ENCODE data around the gene XRCC3.
A peak's percentile ranks its signal among the peaks of the same experiment; 100 is the strongest.

XRCC3 gene

DNA sequence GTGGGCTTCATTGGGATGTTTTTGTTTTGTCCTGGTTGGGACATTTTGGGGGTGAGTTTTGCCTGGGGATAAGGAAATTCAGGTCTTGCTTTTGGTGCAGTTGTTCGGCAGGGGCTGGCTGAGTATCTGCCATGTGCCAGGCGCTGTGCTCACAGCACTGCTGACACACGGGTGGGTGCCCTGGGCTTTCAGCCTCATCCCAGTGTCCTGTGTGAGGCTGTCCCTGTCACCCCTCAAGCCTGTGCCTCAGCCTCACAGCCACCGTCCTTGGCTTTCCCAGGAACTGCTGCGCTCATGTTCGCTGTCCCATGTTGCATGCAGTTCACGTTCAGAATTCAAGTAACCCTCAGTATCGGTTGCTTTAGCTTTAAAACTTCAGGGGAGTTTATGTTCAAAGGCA is 24.9 kb downstream of the XRCC3 start:
- DNase-seq = no peak

DNA sequence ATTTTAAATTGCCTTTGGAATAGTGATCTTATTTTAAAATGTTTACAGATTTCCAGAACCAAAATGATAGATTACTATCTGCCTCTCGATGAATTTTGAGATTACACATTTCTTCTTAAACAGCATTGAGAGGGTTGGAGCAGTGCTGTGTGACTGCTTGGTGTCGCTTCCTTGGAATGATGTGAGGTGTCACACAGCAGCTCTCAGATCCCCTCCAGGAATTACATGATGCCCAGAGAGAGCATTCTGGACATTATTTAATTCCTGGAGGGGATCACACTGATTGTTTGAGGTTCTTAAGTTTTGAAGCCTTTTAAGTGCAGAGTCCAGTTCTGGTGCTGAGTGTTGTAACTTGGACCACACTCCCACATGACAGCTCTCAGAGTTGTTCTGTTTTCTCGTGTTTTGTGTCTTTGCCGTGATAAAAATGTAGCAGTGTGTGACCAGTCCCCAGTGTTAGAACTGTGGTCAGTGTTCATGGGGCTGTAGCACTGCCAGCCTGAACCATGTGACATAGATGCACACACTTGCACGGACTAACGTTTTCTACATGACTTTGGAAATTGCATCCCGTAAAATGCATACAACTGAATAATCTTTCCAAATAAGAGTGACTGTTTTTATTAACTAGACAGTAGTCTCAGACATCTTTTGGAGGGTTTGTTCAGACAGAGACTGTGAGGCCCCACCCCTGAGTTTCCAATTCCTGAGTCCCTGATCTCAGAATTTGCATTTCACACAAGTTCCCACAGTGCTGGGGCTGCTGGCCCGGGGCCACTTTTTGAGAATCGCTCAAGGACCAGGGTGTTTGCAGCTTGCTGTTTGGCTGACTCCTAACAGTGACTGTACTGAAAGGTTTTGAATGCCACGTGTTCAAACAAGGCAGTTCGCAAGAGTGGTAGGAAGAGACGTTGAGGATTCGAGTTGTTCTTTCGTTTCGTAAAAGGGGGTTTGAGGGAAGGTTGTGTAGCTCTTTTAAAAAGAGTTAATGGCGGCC is 26.0 kb downstream of the XRCC3 start:
- no peak for DNase-seq

DNA sequence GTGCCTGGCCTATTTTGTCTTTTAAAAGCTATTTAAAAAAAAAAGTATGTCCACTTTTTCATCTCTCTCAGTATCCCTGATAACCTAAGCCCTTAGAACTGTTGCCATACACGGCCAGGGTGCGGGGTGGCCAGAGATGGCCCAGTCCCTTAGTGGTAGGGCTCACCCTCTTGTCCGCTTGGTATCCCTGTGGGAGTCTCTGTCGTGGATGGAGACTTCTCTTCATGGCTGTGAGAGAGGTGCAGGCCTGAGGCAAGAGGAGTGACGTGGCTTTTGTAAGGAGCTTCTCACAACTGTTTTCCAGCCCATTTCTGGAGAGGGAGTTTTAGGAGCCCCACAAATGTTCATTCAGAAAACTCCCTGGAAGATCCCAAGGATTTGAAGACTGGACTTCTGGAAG is 26.8 kb downstream of the XRCC3 start:
- no peak for DNase-seq

DNA sequence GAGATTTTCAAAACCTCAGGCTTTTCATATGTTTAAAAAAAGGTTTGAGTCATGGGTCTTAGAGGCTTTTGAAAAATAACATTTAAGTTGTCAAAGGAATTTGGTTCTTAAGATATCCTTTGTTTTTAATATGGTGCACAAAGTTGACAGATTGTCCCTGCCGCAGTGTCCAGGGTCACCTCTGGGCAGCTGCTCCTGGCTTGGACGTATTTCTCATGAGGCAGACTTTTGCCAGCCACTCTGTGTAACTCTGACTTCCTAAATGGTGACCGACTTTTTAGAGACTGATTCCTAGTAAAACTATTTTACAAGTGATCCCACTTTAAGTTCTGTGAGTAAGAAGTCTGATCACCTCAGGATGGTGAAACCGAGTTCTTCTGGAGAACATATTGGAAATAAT is 27.5 kb downstream of the XRCC3 start:
- no peak for DNase-seq

DNA sequence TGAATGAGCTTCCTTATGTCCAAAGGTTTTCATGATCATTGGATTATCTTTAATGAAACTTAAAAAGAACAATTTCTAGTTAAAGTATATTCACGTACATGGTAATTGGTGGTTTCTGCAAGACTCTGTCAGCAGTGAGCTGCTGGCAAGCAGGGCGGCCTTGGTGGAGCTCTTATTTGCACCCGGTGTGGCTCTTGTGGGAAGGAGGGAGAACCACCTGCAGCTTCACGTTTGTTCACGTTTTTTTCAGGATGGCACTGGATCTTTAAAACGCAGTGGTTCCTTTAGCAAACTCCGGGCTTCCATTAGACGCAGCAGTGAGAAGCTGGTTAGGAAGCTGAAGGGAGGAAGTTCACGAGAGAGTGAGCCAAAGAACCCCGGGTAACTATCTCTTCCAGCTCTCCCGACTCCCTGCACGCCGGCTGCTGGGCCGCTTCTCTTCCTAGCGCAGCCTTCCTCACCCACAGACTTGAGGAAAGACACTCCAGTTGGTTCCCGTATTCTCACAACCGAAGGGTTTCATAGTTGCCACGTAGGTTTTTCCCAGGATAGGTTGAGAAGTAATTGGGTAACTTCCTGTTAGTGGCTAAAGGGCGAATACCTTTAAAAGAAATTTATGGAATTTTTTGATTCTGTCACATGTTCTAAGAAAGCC is 28.3 kb downstream of the XRCC3 start:
- no peak for DNase-seq

- DNase-seq = no peak
These were observed 29.7 kb downstream of the XRCC3 start for GRCh38 chr14:103685276-103686211.

GRCh38 chr14:103684871-103685270 is 30.4 kb downstream of the XRCC3 start:
- DNase-seq = no peak

GRCh38 chr14:103684471-103684870 is 30.8 kb downstream of the XRCC3 start:
- DNase-seq = no peak

GRCh38 chr14:103683139-103683538 is 32.1 kb downstream of the XRCC3 start:
- no peak for DNase-seq

DNA sequence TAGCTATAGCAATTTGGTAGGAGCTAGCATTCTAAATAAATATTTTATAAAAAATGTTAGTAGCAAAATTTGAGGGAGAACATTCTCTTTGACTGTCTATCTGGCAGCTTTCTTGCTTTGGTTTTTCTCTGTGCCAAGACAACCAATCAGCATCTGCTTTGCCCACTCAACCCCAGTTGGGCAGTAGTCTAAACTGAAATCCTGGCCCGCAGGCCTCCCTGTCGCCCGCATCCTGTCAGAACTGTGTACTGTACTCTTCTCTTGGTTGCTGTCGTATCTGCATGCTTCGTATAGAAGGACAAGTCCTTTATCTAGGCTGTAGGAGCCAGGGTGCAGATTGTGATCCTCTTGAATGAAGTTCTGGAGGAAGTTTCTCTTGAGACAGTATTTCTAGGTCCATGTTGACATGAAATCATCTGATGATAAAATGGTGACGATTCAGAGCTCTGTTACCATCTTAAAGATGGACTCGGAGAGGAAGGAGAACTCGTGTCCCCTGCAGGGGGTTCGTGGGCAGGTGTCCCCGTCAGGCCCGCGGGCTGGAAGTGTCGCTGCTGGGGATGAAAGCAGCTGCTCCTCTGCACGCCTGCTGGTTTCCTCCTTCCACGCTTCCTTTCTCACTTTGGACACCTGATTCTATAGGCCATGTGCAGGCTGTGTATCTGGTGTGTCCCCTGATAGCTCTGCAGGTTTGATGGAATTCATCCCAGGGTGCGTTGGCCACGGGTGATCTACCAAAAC is 34.6 kb downstream of the XRCC3 start:
- DNase-seq = no peak

DNA sequence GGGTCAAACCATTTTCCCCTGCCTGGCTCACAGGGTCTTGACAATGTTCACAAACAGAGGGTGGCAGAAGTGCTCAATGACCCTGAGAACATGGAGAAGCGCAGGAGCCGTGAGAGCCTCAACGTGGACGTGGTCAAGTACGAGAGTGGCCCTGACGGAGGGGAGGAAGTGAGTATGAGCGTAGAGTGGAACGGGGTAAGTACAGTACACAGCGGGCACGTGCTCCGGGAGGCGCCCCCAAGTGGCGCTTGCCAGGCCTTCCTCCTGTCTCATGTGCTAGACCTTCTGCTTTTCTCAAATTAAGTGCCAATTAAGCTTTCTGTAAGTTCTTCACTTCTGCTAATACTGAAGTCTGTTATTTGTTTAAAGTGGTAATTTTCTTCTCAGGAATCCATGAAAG is 35.9 kb downstream of the XRCC3 start:
- peak; percentile 2 for DNase-seq

- no peak for DNase-seq
These were observed 38.2 kb downstream of the XRCC3 start for GRCh38 chr14:103676881-103677675.

GRCh38 chr14:103675957-103676356 is 39.3 kb downstream of the XRCC3 start:
- no peak for DNase-seq

DNA sequence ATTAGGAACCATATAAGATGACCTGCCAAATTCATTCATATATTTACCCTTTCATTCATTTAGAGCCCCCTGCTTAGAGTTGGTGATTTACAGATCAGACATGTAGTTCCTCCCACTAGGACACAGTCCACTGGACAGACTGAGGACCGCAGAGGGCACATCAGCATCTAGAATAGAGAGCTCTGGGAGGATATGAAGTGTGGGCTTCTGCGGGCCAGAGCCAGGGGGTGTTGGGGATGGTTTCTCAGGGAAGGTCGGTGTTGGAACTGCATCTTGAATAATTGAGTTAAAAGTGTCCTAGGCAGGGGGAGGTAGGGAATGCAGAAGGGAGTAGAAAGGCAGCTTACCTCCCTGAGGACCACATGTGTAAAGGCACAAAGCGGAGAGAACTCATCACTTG is 43.3 kb downstream of the XRCC3 start:
- DNase-seq = no peak

DNA sequence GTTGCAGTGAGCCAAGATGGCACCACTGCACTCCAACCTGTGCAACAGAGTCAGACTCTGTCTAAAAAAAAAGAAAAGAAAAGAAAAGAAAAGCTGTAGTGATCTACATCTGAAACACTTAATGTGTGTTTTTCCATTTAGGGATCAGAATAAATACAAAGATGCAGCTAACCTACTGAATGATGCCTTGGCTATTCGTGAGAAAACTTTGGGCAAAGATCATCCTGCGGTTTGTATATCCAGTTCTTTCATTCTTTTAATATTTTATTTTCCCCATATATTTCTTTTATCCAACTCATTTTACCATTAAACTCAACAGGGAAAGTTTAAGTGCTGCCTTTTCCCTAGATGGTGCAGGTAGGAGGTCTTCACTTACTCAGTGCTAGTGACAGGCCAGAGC is 45.9 kb downstream of the XRCC3 start:
- no peak for DNase-seq

DNA sequence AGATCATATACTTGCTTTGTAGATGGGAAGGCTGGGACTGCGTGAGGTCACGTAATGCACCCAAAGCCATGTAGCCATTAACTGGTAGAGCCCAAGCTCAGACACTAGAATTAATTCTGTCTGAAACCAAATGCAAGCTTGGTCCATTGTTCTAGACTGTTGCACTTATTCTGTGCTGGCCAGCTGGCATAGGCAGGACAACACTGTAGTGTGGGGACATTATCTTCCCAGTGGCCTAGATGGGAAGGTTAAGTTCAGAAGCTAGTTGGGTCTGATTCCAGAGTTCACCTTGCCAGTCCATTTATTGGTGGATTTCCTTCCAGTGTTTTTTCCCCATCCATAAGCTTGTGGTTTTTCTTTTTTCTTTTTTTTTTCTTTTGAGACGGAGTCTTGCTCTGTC is 47.1 kb downstream of the XRCC3 start:
- no peak for DNase-seq

GRCh38 chr14:103667671-103668070 is 47.6 kb downstream of the XRCC3 start:
- no peak for DNase-seq

- no peak for DNase-seq
These were observed 51.7 kb downstream of the XRCC3 start for GRCh38 chr14:103663506-103663905.

- DNase-seq = no peak
These were observed 52.7 kb downstream of the XRCC3 start for GRCh38 chr14:103662591-103662990.

- no peak for DNase-seq
These were observed 53.2 kb downstream of the XRCC3 start for GRCh38 chr14:103662029-103662428.

- no peak for DNase-seq
These were observed 55.6 kb downstream of the XRCC3 start for GRCh38 chr14:103659631-103660030.

- DNase-seq = no peak
These were observed 57.8 kb downstream of the XRCC3 start for GRCh38 chr14:103657471-103657870.
